Measurements from ENCODE around the gene SAMD4A.

GRCh38 chr14:54535646-54536045 lies 31.3 kb upstream of the SAMD4A start:
- TF ChIP-seq CTCF (conservative IDR thresholded peaks at IDR 0.05 in 1 of 2, IDR thresholded peaks at IDR 0.05 in 1 of 2; ENCODE audit: low read depth in 1 of 2, low read length in 2 of 2) (no peak), EZH2 (IDR thresholded peaks at IDR 0.05; ENCODE audit: low read length, missing control alignments) (no peak)

All from fibroblast of lung (primary cell).